Neural crest cell (in vitro differentiated cells): Measurements from ENCODE around the gene ADAMTS20. TPM values are rescaled to one million over a fixed set of nuclear protein-coding genes. Genes with fewer than 3 reads are reported as not detected.

Experiments
- DNase-seq: peaks from one replicate; pipeline ENCODE4 v3.0.0; 2021; ENCODE audit warnings: low read depth, mixed read lengths, low spot score
- H3K27ac Mint-ChIP-seq: one replicate; pipeline ENCODE4 v1.8.0; 2021; ENCODE audit warnings: mild to moderate bottlenecking, mixed read lengths; ENCODE audit not compliant: unreplicated experiment
- H3K27me3 Mint-ChIP-seq: 2 replicates; pipeline ENCODE4 v1.8.0; 2021; ENCODE audit warnings: low read depth, mild to moderate bottlenecking, mixed read lengths
- H3K36me3 Mint-ChIP-seq: 2 replicates; pipeline ENCODE4 v1.8.0; 2021; ENCODE audit warnings: low read depth, mild to moderate bottlenecking, mixed read lengths
- H3K4me1 Mint-ChIP-seq: 2 replicates; pipeline ENCODE4 v1.8.0; 2021; ENCODE audit warnings: mixed read lengths
- H3K4me3 Mint-ChIP-seq: one replicate; pipeline ENCODE4 v1.8.0; 2021; ENCODE audit warnings: mild to moderate bottlenecking, mixed read lengths
- H3K9me3 Mint-ChIP-seq: 2 replicates; pipeline ENCODE4 v1.8.0; 2021; ENCODE audit warnings: mixed read lengths
- CTCF ChIP-seq: fragments of 200-600 bp; sonication (generic); conservative IDR thresholded peaks from 2 replicates; pipeline ENCODE4 v1.5.0; 2021; ENCODE audit warnings: antibody characterized with exemption, mild to moderate bottlenecking
- total RNA-seq: library from RNA; stranded (reverse); gene quantifications from 2 replicates; pipeline ENCODE4 v1.2.1, GENCODE V29; 2021

Gene ADAMTS20
- total RNA-seq, 1 donor from 2014 or later: 1.8 TPM

- TF ChIP-seq CTCF: no peak
- H3K27ac Mint-ChIP-seq: no peak overlapping the region
- H3K4me1 Mint-ChIP-seq: no peaks in the 10 kb centered on the region
- no peaks in the 10 kb centered on the region for H3K36me3 Mint-ChIP-seq
- H3K27me3 Mint-ChIP-seq: no peaks in the 10 kb centered on the region
- DNase-seq: no peak
- H3K4me3 Mint-ChIP-seq: no peak overlapping the region
- H3K9me3 Mint-ChIP-seq: no peaks in the 10 kb centered on the region
Observed at GRCh38 chr12:43315961-43316360, 236.0 kb downstream of the ADAMTS20 start.

GRCh38 chr12:43312991-43313505 is 239.0 kb downstream of the ADAMTS20 start:
- no peak overlapping the region for H3K27ac Mint-ChIP-seq
- H3K27me3 Mint-ChIP-seq: no peaks in the 10 kb centered on the region
- no peak overlapping the region for H3K4me3 Mint-ChIP-seq
- peaks cover 3% of the 10 kb centered on the region for H3K9me3 Mint-ChIP-seq
- H3K36me3 Mint-ChIP-seq: no peaks in the 10 kb centered on the region
- no peak for DNase-seq
- no peak for TF ChIP-seq CTCF
- no peaks in the 10 kb centered on the region for H3K4me1 Mint-ChIP-seq

GRCh38 chr12:43310596-43310995 is 241.4 kb downstream of the ADAMTS20 start:
- no peaks in the 10 kb centered on the region for H3K27me3 Mint-ChIP-seq
- no peak overlapping the region for H3K27ac Mint-ChIP-seq
- H3K4me3 Mint-ChIP-seq: no peak overlapping the region
- peaks cover 3% of the 10 kb centered on the region for H3K9me3 Mint-ChIP-seq
- H3K4me1 Mint-ChIP-seq: no peaks in the 10 kb centered on the region
- no peak for DNase-seq
- H3K36me3 Mint-ChIP-seq: no peaks in the 10 kb centered on the region
- no peak for TF ChIP-seq CTCF

DNA sequence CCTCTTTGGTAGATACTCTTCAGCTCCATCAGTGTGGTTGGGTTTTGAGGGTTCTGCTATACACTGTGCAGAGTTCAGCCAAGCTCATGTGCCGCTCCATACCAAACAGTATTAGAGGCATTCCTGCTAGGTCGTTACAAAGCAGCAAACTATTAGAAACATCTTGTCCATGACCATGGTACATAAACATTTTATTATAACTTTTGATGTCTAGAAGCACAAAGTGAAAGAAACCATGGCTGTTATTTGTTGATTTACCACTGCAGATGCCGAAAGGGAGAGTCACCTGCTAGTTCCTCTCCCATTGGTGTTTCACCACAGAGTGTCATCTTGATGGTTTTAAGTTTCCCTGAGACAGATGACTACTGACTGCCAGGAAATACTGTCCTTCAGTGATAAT is 242.0 kb downstream of the ADAMTS20 start:
- Mint-ChIP-seq H3K36me3 (no peaks in the 10 kb centered on the region), H3K27me3 (no peaks in the 10 kb centered on the region), H3K9me3 (peaks cover 3% of the 10 kb centered on the region), H3K27ac (no peak overlapping the region), H3K4me1 (no peaks in the 10 kb centered on the region), H3K4me3 (no peak overlapping the region)
- TF ChIP-seq CTCF: no peak
- no peak for DNase-seq

- no peaks in the 10 kb centered on the region for H3K4me1 Mint-ChIP-seq
- no peaks in the 10 kb centered on the region for H3K36me3 Mint-ChIP-seq
- H3K9me3 Mint-ChIP-seq: peaks cover 3% of the 10 kb centered on the region
- no peak for TF ChIP-seq CTCF
- no peak for DNase-seq
- no peak overlapping the region for H3K27ac Mint-ChIP-seq
- H3K4me3 Mint-ChIP-seq: no peak overlapping the region
- no peaks in the 10 kb centered on the region for H3K27me3 Mint-ChIP-seq
Observed at GRCh38 chr12:43308776-43309175, 243.2 kb downstream of the ADAMTS20 start.

GRCh38 chr12:43307126-43307525 is 244.9 kb downstream of the ADAMTS20 start:
- Mint-ChIP-seq H3K27ac (no peak overlapping the region), H3K9me3 (peaks cover 3% of the 10 kb centered on the region), H3K36me3 (no peaks in the 10 kb centered on the region), H3K4me3 (no peak overlapping the region), H3K27me3 (no peaks in the 10 kb centered on the region), H3K4me1 (no peaks in the 10 kb centered on the region)
- DNase-seq: no peak
- TF ChIP-seq CTCF: no peak
